Spleen (tissue), 11 donors: ENCODE measurements around the gene TOM1L1. TPM values are rescaled to one million over a fixed set of nuclear protein-coding genes. Genes with fewer than 3 reads are reported as not detected.

Experiments
- DNase-seq: peaks from one replicate; pipeline ENCODE4 v3.0.0-alpha.2; 2020
- H3K27ac ChIP-seq, 8 donors: fragments of 200-600 bp; sonication (generic) in 7 of 8; 1 replicate in 4 of 8; 2 replicates in 4 of 8; pipeline versions ENCODE4 v1.5.0 to v1.8.0; 2016 to 2021; ENCODE audit warnings: inconsistent platforms in 4 of 8, mild to moderate bottlenecking in 4 of 8, moderate library complexity in 1 of 8
- H3K27me3 ChIP-seq, 7 donors: fragments of 200-600 bp; sonication (generic) in 6 of 7; replicated peaks in 1 of 7; 1 replicate in 4 of 7; 2 replicates in 3 of 7; pipeline versions ENCODE4 v1.5.0 to v1.8.0; 2016 to 2021; ENCODE audit warnings: inconsistent platforms in 3 of 7, mild to moderate bottlenecking in 1 of 7
- H3K36me3 ChIP-seq, 6 donors: fragments of 200-600 bp; sonication (generic) in 5 of 6; 1 replicate in 4 of 6; 2 replicates in 2 of 6; pipeline versions ENCODE4 v1.5.0 to v1.8.0; 2016 to 2021; ENCODE audit warnings: inconsistent platforms in 2 of 6
- H3K4me1 ChIP-seq, 6 donors: fragments of 200-600 bp; sonication (generic) in 5 of 6; 1 replicate in 3 of 6; 2 replicates in 3 of 6; pipeline versions ENCODE4 v1.5.0 to v1.8.0; 2016 to 2021; ENCODE audit warnings: inconsistent platforms in 3 of 6
- H3K4me3 ChIP-seq, 8 donors: fragments of 200-600 bp; sonication (generic) in 7 of 8; 1 replicate in 4 of 8; 2 replicates in 4 of 8; pipeline versions ENCODE4 v1.5.0 to v1.8.0; 2016 to 2021; ENCODE audit warnings: inconsistent platforms in 4 of 8, mild to moderate bottlenecking in 4 of 8, moderate library complexity in 2 of 8
- H3K9me3 ChIP-seq, 8 donors: fragments of 200-600 bp; sonication (generic) in 7 of 8; 1 replicate in 4 of 8; 2 replicates in 4 of 8; pipeline versions ENCODE4 v1.5.0 to v1.8.0; 2016 to 2021; ENCODE audit warnings: inconsistent platforms in 4 of 8
- CTCF ChIP-seq, 11 experiments: fragments of 200-600 bp in 7 of 11; fragments of 450-650 bp in 4 of 11; sonication (generic) in 4 of 11; IDR thresholded peaks in 8 of 11; conservative IDR thresholded peaks in 3 of 11; 1 replicate in 7 of 11; 2 replicates in 4 of 11; pipeline versions ENCODE4 v1.4.0 to v1.8.0; 2016 to 2021; ENCODE audit warnings: antibody characterized with exemption in 11 of 11, inconsistent platforms in 4 of 11, mild to moderate bottlenecking in 1 of 11
- POLR2A ChIP-seq, 3 donors: fragments of 450-650 bp; IDR thresholded peaks; one replicate each; pipeline ENCODE4 v1.5.1; 2017; ENCODE audit warnings: antibody characterized with exemption in 3 of 3, mild to moderate bottlenecking in 1 of 3
- POLR2AphosphoS5 ChIP-seq, 3 donors: sonication (generic); formaldehyde crosslinking; IDR thresholded peaks; one replicate each; pipeline ENCODE4 v1.5.1; 2017; ENCODE audit warnings: antibody characterized with exemption in 3 of 3
- WGBS, 5 donors: extraction: QIAGEN DNeasy Blood & Tissue Kit in 3 of 5; methylation state at CpG; one replicate each; pipeline versions ENCODE4 v1.1.5 to v1.1.7; 2013 to 2018; 5-methylcytosine and 5-hydroxymethylcytosine counted together
- intact Hi-C: fragments of 100-400 bp; cut with DNase I; formaldehyde crosslinking; loops from one replicate; pipeline ENCODE4 v1.15.0; 2023; ENCODE audit warnings: low total_unique reads
- polyA plus RNA-seq, 3 donors: library from polyadenylated mRNA; stranded (reverse); fragments of 200-250 nt; gene quantifications; one replicate each; pipeline ENCODE4 v1.2.1, GENCODE V29; 2013
- total RNA-seq, 7 donors: library from RNA; depleted of rRNA in 3 of 7; stranded (reverse); fragments of >200 nt in 3 of 7; fragmentation: NEBNext Ultra II Directional in 4 of 7; extraction: Animal tissue kit (Norgen Biotek cat#: 25700) in 4 of 7; gene quantifications; one replicate each; pipeline versions ENCODE4 v1.1.0 to v1.2.1, GENCODE V29; 2016 to 2021
- donor health status: healthy with polysubstance abuse.
- donor health status: DM: no; HTN: no; CAD: no; lungs with moderate emphysema.
- donor health status: DM: no; HTN: no; CAD: no.
- donor health status: Bipolar disorder and iron deficiency.
- donor health status: healthy.
- donor health status: DM: no; HTN: no; CAD: no.
- donor health status: DM: yes; HTN: yes; CAD: no.

The TOM1L1 gene
- total and polyA plus RNA-seq, 10 donors, result 2.3 to 14.3 (median 4.2) TPM

- H3K27ac ChIP-seq, result peak overlapping the region in 7 of 8 donors; percentile 78 to 90 (median 86)
- WGBS, 5 donors, result 43 to 64% (median 48%) methylated on average over 7 of the region's 7 CpGs
- H3K36me3 ChIP-seq, result peaks cover 0 to 8% (median 0%) of the 10 kb centered on the region in 6 donors
- H3K27me3 ChIP-seq, result no peaks in the 10 kb centered on the region
- H3K4me1 ChIP-seq, result peaks cover 10 to 47% (median 32%) of the 10 kb centered on the region in 6 donors
- no peak for DNase-seq
- no peaks in the 10 kb centered on the region for H3K9me3 ChIP-seq
- TF ChIP-seq POLR2AphosphoS5 (IDR thresholded peaks at IDR 0.05), result no peak
- no peak for TF ChIP-seq POLR2A (IDR thresholded peaks at IDR 0.05)
- no peak for TF ChIP-seq CTCF (IDR thresholded peaks at IDR 0.05 in 8 of 11, conservative IDR thresholded peaks at IDR 0.05 in 3 of 11)
- H3K4me3 ChIP-seq, result peak overlapping the region in 6 of 8 donors; percentile 70 to 96 (median 91)
- intact Hi-C loops, result no loop called here
These were observed 69.3 kb downstream of the TOM1L1 start for GRCh38 chr17:54969658-54970572.

GRCh38 chr17:54971147-54971546 is 70.5 kb downstream of the TOM1L1 start:
- DNase-seq, result no peak
- Histone ChIP-seq H3K36me3 (no peaks in the 10 kb centered on the region), H3K27ac (no peak overlapping the region), H3K27me3 (no peaks in the 10 kb centered on the region), H3K4me1 (peaks cover 10 to 37% (median 29%) of the 10 kb centered on the region in 6 donors), H3K4me3 (no peak overlapping the region), H3K9me3 (no peaks in the 10 kb centered on the region)
- intact Hi-C loops, result no loop called here
- TF ChIP-seq POLR2A (IDR thresholded peaks at IDR 0.05) (no peak), CTCF (IDR thresholded peaks at IDR 0.05 in 8 of 11, conservative IDR thresholded peaks at IDR 0.05 in 3 of 11) (no peak), POLR2AphosphoS5 (IDR thresholded peaks at IDR 0.05) (no peak)

GRCh38 chr17:54971901-54972300 is 71.2 kb downstream of the TOM1L1 start:
- Histone ChIP-seq H3K27ac (no peak overlapping the region), H3K4me3 (no peak overlapping the region), H3K9me3 (no peaks in the 10 kb centered on the region), H3K27me3 (no peaks in the 10 kb centered on the region), H3K36me3 (no peaks in the 10 kb centered on the region), H3K4me1 (peaks cover 10 to 30% (median 21%) of the 10 kb centered on the region in 6 donors)
- no peak for DNase-seq
- WGBS, 5 donors, result 80 to 93% (median 90%) methylated on average over 3 of the region's 3 CpGs
- TF ChIP-seq POLR2A (IDR thresholded peaks at IDR 0.05) (no peak), CTCF (IDR thresholded peaks at IDR 0.05 in 8 of 11, conservative IDR thresholded peaks at IDR 0.05 in 3 of 11) (no peak), POLR2AphosphoS5 (IDR thresholded peaks at IDR 0.05) (no peak)
- intact Hi-C loops, result no loop called here

- Histone ChIP-seq H3K9me3 (no peaks in the 10 kb centered on the region), H3K27me3 (no peaks in the 10 kb centered on the region), H3K4me1 (peaks cover 10 to 23% (median 15%) of the 10 kb centered on the region in 6 donors), H3K36me3 (no peaks in the 10 kb centered on the region), H3K27ac (no peak overlapping the region), H3K4me3 (no peak overlapping the region)
- no peak for TF ChIP-seq POLR2A (IDR thresholded peaks at IDR 0.05)
- TF ChIP-seq CTCF (IDR thresholded peaks at IDR 0.05 in 8 of 11, conservative IDR thresholded peaks at IDR 0.05 in 3 of 11), result no peak
- no peak for TF ChIP-seq POLR2AphosphoS5 (IDR thresholded peaks at IDR 0.05)
- WGBS, 5 donors, result 77 to 93% (median 81%) methylated on average over 3 of the region's 3 CpGs
- DNase-seq, result no peak
- intact Hi-C loops, result no loop called here
These were observed 71.9 kb downstream of the TOM1L1 start for GRCh38 chr17:54972406-54973138.
